Karpas-422 (cell line): ENCODE results near the gene ELOVL7. TPM values are rescaled to one million over a fixed set of nuclear protein-coding genes. Genes with fewer than 3 reads are reported as not detected.
"Not testable (repeated sequence)": the region's sequence is repeated elsewhere in the genome, so short reads cannot be mapped to it uniquely, and the experiment has no call there.

ENCODE experiments used
- DNase-seq: peaks from one replicate; pipeline ENCODE4 v3.0.0-alpha.2; 2015
- H2AFZ ChIP-seq: fragments of 200-600 bp; sonication (generic); 2 replicates; pipeline ENCODE4 v1.6.1; 2014; ENCODE audit warnings: antibody characterized with exemption, low read length, mixed read lengths
- H3K27ac ChIP-seq: fragments of 200-600 bp; sonication (generic); 2 replicates; pipeline ENCODE4 v1.5.1; 2014; ENCODE audit warnings: mild to moderate bottlenecking, low read length, moderate library complexity
- H3K27me3 ChIP-seq: fragments of 200-600 bp; sonication (generic); 2 replicates; pipeline ENCODE4 v1.6.1; 2014; ENCODE audit warnings: low read length, mixed read lengths
- H3K36me3 ChIP-seq: fragments of 200-600 bp; sonication (generic); 2 replicates; pipeline ENCODE4 v1.6.1; 2014; ENCODE audit warnings: low read length, mixed read lengths; ENCODE audit not compliant: insufficient read depth
- H3K4me1 ChIP-seq: fragments of 200-600 bp; sonication (generic); 2 replicates; pipeline ENCODE4 v1.6.1; 2014; ENCODE audit warnings: mild to moderate bottlenecking, low read length, mixed read lengths
- H3K4me2 ChIP-seq: fragments of 200-600 bp; sonication (generic); 2 replicates; pipeline ENCODE4 v1.6.1; 2014; ENCODE audit warnings: low read length, low read depth, mild to moderate bottlenecking; ENCODE audit not compliant: poor library complexity, severe bottlenecking
- H3K4me3 ChIP-seq: fragments of 200-600 bp; sonication (generic); 2 replicates; pipeline ENCODE4 v1.5.1; 2014; ENCODE audit warnings: mild to moderate bottlenecking, antibody characterized with exemption, low read length, mixed read lengths
- H3K79me2 ChIP-seq: fragments of 200-600 bp; sonication (generic); 2 replicates; pipeline ENCODE4 v1.6.1; 2014; ENCODE audit warnings: mild to moderate bottlenecking, low read length, mixed read lengths
- H3K9ac ChIP-seq: fragments of 200-600 bp; sonication (generic); 2 replicates; pipeline ENCODE4 v1.6.0; 2014; ENCODE audit warnings: low read length
- H3K9me2 ChIP-seq: fragments of 200-600 bp; sonication (generic), shearing (Covaris generic); replicated peaks from 2 replicates; pipeline ENCODE4 v1.6.0; 2014; ENCODE audit warnings: mild to moderate bottlenecking, low read length, moderate library complexity; ENCODE audit not compliant: insufficient read depth
- H3K9me3 ChIP-seq: fragments of 300-700, 200-600 bp; sonication (generic); 2 replicates; pipeline ENCODE4 v1.6.1; 2014; ENCODE audit warnings: low read length, mixed read lengths
- H4K20me1 ChIP-seq: fragments of 200-600 bp; sonication (generic); 2 replicates; pipeline ENCODE4 v1.6.1; 2014; ENCODE audit warnings: mild to moderate bottlenecking, antibody characterized with exemption, low read length, low read depth; ENCODE audit not compliant: insufficient read depth
- total RNA-seq: library from RNA; depleted of rRNA; stranded (reverse); fragments of >200 nt; shearing (Covaris generic); gene quantifications from 2 replicates; pipeline ENCODE4 v1.2.3, GENCODE V29; 2014; ENCODE audit warnings: low replicate concordance

The ELOVL7 gene
- total RNA-seq, 1 experiment from 2014 or later = 0.11 TPM

DNA sequence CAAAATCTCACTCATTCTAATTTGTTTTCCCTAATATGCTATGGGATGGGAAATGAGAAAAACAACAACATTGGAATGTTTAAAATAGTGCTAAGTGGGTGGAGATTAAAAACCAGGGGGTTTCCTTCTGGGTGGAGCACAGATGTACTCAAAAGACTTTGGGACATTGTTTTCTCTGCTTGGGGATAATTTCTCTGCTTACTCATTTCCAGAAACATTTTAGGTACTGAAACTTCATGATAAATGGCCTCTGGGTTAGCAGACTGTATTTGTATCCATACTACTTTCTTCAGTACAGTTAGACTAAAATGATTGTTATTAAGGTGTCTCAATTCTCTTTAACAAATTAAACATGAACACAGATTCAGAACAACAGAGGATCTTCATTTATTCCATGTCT lies 17.4 kb downstream of the ELOVL7 start:
- no peak for DNase-seq
- no peaks in the 10 kb centered on the region for H4K20me1 ChIP-seq
- no peaks in the 10 kb centered on the region for H3K79me2 ChIP-seq
- H3K4me1 ChIP-seq = peaks cover 9% of the 10 kb centered on the region
- H3K4me3 ChIP-seq = no peak overlapping the region
- no peaks in the 10 kb centered on the region for H3K9me3 ChIP-seq
- H3K36me3 ChIP-seq = no peaks in the 10 kb centered on the region
- no peak overlapping the region for H2AFZ ChIP-seq
- H3K27ac ChIP-seq = no peak overlapping the region
- no peaks in the 10 kb centered on the region for H3K27me3 ChIP-seq
- no peaks in the 10 kb centered on the region for H3K9me2 ChIP-seq
- H3K4me2 ChIP-seq = no peak overlapping the region
- H3K9ac ChIP-seq = no peak overlapping the region

DNA sequence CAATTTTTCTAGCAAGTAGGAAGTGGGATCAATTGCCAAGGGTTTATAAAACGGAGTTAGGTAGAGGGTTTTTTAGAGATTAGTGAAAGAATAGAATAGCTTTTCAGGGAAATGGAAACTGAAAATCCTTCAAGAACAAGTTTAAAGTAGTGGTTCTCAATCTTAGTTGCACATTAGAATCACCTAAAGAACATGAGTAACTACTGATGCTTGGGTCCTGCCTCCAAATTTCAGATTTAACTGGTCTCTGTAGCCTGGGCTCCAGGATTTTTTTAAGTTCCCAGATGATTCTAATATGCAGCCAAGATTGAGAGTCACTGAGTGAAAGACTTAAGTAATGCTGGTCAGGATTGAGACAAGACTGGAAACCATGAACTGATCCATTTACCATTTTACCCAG lies 20.5 kb downstream of the ELOVL7 start:
- Histone ChIP-seq H3K4me3 (no peak overlapping the region), H3K9me3 (no peaks in the 10 kb centered on the region), H3K9ac (no peak overlapping the region), H2AFZ (no peak overlapping the region), H3K36me3 (no peaks in the 10 kb centered on the region), H3K4me1 (peaks cover 13% of the 10 kb centered on the region), H3K4me2 (no peak overlapping the region), H3K27me3 (no peaks in the 10 kb centered on the region), H4K20me1 (no peaks in the 10 kb centered on the region), H3K27ac (no peak overlapping the region), H3K9me2 (no peaks in the 10 kb centered on the region), H3K79me2 (no peaks in the 10 kb centered on the region)
- DNase-seq = no peak

- no peaks in the 10 kb centered on the region for H3K9me3 ChIP-seq
- H3K4me1 ChIP-seq = peaks cover 13% of the 10 kb centered on the region
- no peak overlapping the region for H3K4me3 ChIP-seq
- no peaks in the 10 kb centered on the region for H3K27me3 ChIP-seq
- no peaks in the 10 kb centered on the region for H4K20me1 ChIP-seq
- no peaks in the 10 kb centered on the region for H3K36me3 ChIP-seq
- H3K79me2 ChIP-seq = no peaks in the 10 kb centered on the region
- no peak overlapping the region for H3K27ac ChIP-seq
- H3K4me2 ChIP-seq = peak overlapping the region; percentile 34
- no peak overlapping the region for H2AFZ ChIP-seq
- no peak overlapping the region for H3K9ac ChIP-seq
- no peaks in the 10 kb centered on the region for H3K9me2 ChIP-seq
- no peak for DNase-seq
These were observed 21.8 kb downstream of the ELOVL7 start for GRCh38 chr5:60822285-60822556.

DNA sequence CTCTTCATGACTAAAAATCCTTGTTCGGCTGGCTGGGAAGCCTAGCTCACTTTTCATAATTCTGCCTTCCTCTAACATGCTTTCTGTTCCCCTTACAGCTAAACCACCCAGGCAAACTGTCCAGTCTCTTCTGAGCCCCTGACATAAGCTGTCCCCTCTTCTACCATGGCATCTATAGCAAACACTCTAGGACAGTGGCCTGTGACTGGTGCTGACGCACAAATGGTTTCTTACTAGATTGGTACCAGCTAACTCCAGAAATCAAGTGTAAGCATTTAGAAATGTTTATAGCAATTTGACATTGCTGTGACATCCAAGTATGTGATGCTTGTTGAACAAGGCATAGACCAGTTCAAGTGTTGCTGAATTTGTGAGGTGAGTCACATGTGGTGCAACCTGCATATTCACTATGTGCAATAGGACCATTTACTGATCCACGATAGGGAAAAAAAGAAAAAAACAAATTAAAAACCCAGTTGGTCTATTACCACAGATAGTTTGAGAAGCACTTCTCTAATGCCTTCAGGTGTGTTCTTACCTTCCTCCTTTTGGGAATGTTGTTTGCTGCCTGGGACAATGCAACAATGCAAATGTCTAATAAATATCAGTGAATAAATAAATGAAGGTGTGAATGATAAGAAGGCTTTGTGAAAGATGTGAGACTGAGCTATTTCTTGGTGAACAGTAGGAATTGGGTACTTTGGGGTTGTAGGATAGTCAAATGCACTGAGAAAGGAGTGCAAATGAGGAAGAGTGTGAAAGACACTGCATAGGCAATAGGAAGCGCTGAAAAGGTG lies 22.4 kb downstream of the ELOVL7 start:
- Histone ChIP-seq H3K4me2 (peak overlapping the region; percentile 34), H2AFZ (no peak overlapping the region), H3K4me3 (no peak overlapping the region), H3K9me3 (no peaks in the 10 kb centered on the region), H3K9me2 (no peaks in the 10 kb centered on the region), H3K27ac (no peak overlapping the region), H4K20me1 (no peaks in the 10 kb centered on the region), H3K36me3 (no peaks in the 10 kb centered on the region), H3K27me3 (no peaks in the 10 kb centered on the region), H3K79me2 (no peaks in the 10 kb centered on the region), H3K9ac (no peak overlapping the region), H3K4me1 (peaks cover 13% of the 10 kb centered on the region)
- no peak for DNase-seq

DNA sequence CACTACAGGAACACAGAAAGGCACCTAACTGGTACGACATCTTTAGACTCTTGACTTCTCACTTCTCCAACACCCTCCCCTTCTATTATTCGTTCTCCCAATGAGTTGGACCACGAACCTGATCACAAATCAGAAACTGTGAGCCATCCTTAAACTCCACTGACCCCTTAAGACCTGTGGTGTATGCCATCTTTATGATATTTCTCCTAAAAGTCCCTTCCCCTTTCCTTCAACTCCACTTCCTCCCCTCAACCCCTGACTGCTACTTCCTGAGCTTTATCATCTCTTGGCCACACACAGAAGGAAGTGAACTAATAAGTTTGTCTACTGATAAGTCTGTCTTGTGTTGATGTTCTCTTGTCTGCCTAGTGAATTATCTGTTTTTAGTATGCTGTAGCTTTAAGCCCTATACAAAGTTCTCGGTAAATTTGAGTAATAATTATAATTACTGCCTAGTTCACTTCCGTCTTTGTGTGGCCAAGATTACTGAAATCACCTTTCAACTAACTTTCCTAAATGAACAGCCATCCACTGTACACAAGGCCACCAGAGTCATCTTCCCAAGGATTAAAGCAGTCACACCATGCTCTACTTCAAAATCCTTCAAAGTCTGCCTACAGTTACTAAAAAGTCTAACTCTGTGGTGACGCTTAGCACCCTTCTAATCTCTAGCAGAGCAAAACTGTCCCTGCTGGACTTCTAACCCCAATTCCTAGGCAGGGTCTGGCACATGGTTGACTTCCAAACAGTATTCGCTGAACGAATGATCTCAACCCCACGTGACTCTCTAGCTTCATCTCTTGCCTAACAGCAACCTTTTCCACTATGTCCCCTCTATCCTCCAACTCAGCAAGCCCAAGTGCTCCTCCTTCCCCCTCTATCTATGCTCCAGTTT lies 23.2 kb downstream of the ELOVL7 start:
- Histone ChIP-seq H3K4me2 (no peak overlapping the region), H3K9ac (no peak overlapping the region), H3K9me2 (no peaks in the 10 kb centered on the region)

GRCh38 chr5:60816138-60816537 lies 27.9 kb downstream of the ELOVL7 start:
- DNase-seq = peak; percentile 32
- not testable (repeated sequence) for H2AFZ ChIP-seq, H3K4me3 ChIP-seq, H3K4me1 ChIP-seq, H3K9me2 ChIP-seq, H3K9me3 ChIP-seq, H3K36me3 ChIP-seq, H4K20me1 ChIP-seq, H3K4me2 ChIP-seq, H3K27me3 ChIP-seq, H3K9ac ChIP-seq, H3K79me2 ChIP-seq, H3K27ac ChIP-seq

More for the DNA sequence above, 23.2 kb downstream of the ELOVL7 start:
- Histone ChIP-seq H4K20me1 (no peaks in the 10 kb centered on the region), H2AFZ (no peak overlapping the region), H3K27me3 (no peaks in the 10 kb centered on the region), H3K36me3 (no peaks in the 10 kb centered on the region), H3K4me3 (no peak overlapping the region), H3K9me3 (no peaks in the 10 kb centered on the region), H3K79me2 (no peaks in the 10 kb centered on the region), H3K4me1 (peaks cover 13% of the 10 kb centered on the region), H3K27ac (no peak overlapping the region)
- DNase-seq = no peak

DNA sequence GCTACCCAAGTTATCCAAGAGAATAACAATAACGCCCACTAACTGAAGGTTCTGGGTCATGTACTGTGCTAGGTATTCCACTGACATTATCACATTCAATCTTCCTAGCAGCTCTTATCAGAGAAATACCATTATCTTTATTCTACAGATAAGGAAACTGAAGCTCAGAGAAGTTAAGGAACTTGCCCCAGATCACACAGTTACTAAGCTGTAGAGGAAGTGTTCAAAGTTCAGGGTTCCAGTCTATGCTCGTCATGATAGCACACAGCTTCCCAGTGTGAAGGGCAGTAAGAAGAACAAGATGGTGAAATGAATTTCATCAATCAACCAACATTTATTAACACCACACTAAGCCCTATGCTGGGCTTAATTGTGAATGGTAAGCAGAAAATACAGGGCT lies 29.6 kb downstream of the ELOVL7 start:
- Histone ChIP-seq H3K4me2 (no peak overlapping the region), H3K9me3 (no peaks in the 10 kb centered on the region), H3K79me2 (no peaks in the 10 kb centered on the region), H3K4me3 (no peak overlapping the region), H3K36me3 (no peaks in the 10 kb centered on the region), H3K27ac (no peak overlapping the region), H3K9ac (no peak overlapping the region), H3K4me1 (no peaks in the 10 kb centered on the region), H3K9me2 (no peaks in the 10 kb centered on the region), H3K27me3 (no peaks in the 10 kb centered on the region), H2AFZ (no peak overlapping the region), H4K20me1 (no peaks in the 10 kb centered on the region)
- no peak for DNase-seq

DNA sequence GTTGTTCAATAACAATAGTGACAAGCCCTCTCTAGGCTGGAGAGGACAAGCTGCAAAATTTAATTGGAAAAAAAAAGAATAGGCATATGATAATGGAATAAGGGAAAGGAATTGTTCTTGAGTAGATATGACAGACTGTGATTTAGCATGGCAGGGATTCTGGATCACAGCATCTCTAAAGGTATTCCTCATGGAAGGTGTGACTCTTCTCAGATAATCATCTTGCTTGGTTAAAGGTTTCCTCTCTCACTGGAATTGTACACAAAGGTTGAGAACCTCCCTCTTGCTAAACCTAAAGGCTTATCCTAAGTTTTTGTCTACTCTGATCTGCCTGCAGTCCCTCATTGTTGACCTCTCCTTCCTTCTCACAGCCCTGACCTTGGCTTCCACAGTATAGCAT lies 31.6 kb downstream of the ELOVL7 start:
- H3K4me3 ChIP-seq = no peak overlapping the region
- H2AFZ ChIP-seq = no peak overlapping the region
- no peak overlapping the region for H3K27ac ChIP-seq

More for the DNA sequence above, 31.6 kb downstream of the ELOVL7 start:
- H3K79me2 ChIP-seq = no peaks in the 10 kb centered on the region
- no peaks in the 10 kb centered on the region for H3K27me3 ChIP-seq
- no peak overlapping the region for H3K4me2 ChIP-seq
- H4K20me1 ChIP-seq = no peaks in the 10 kb centered on the region
- H3K9ac ChIP-seq = no peak overlapping the region
- H3K9me3 ChIP-seq = no peaks in the 10 kb centered on the region
- no peak for DNase-seq
- H3K4me1 ChIP-seq = no peaks in the 10 kb centered on the region
- H3K9me2 ChIP-seq = no peaks in the 10 kb centered on the region
- H3K36me3 ChIP-seq = no peaks in the 10 kb centered on the region
